WERI-Rb-1 (cell line): ENCODE measurements around the gene IFT57.
A peak's percentile ranks its signal among the peaks of the same experiment; 100 is the strongest.

Source experiments
- DNase-seq: peaks from one replicate; pipeline ENCODE4 v3.0.0-alpha.2; 2020
- H3K27ac ChIP-seq: fragments of 250-450 bp; sonication (Bioruptor Pico); 2 replicates; pipeline ENCODE4 v1.5.1; 2020; ENCODE audit warnings: mild to moderate bottlenecking, moderate library complexity
- H3K27me3 ChIP-seq: fragments of 250-450 bp; sonication (Bioruptor Pico); 2 replicates; pipeline ENCODE4 v1.5.1; 2021; ENCODE audit warnings: mild to moderate bottlenecking, low read depth, moderate library complexity; ENCODE audit not compliant: insufficient read depth, severe bottlenecking
- H3K36me3 ChIP-seq: fragments of 250-450 bp; sonication (Bioruptor Pico); 2 replicates; pipeline ENCODE4 v1.5.1; 2020; ENCODE audit warnings: mild to moderate bottlenecking, moderate library complexity
- H3K4me3 ChIP-seq: 2 replicates; pipeline ENCODE4 v1.5.1; 2011; ENCODE audit warnings: low read depth, mild to moderate bottlenecking, control low read depth, low read length
- H3K9me3 ChIP-seq: fragments of 250-450 bp; sonication (Bioruptor Pico); 2 replicates; pipeline ENCODE4 v1.5.1; 2021; ENCODE audit warnings: mild to moderate bottlenecking, moderate library complexity; ENCODE audit not compliant: severe bottlenecking
- CTCF ChIP-seq: IDR thresholded peaks from 2 replicates; pipeline ENCODE4 v1.5.1; 2011; ENCODE audit warnings: low read depth, mild to moderate bottlenecking, control low read depth, inconsistent platforms, low read length

IFT57 gene

DNA sequence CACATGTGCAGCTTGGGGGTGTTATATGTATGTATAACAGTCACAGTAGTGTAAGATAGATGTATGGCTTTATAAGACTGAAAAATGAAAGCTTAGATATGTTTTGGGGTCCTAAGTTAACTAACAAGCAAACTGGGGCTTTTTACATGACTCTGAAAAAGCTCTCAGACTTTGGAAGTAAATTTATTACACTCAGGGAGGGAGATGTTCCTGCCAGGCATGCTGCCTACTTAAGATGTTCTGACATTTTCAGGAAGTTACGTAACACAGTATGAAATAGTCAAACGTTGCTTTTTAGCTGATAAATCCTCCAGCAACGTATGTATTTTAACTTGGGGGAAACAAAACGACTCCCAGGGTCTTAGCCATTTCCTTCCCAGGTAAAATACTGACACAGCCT, 1.7 kb upstream of the IFT57 start:
- no peaks in the 10 kb centered on the region for H3K36me3 ChIP-seq
- no peak for DNase-seq
- H3K27ac ChIP-seq: peak overlapping the region; percentile 77
- TF ChIP-seq CTCF: no peak
- no peaks in the 10 kb centered on the region for H3K9me3 ChIP-seq
- H3K4me3 ChIP-seq: no peak overlapping the region
- no peaks in the 10 kb centered on the region for H3K27me3 ChIP-seq

GRCh38 chr3:108222853-108223565, 785 bp upstream of the IFT57 start:
- peak overlapping the region; percentile 77 for H3K27ac ChIP-seq
- H3K36me3 ChIP-seq: peaks cover 3% of the 10 kb centered on the region; the same call in 1 of the 2 replicates
- DNase-seq: no peak
- TF ChIP-seq CTCF: no peak
- H3K27me3 ChIP-seq: no peaks in the 10 kb centered on the region
- no peaks in the 10 kb centered on the region for H3K9me3 ChIP-seq
- peak overlapping the region; percentile 48 for H3K4me3 ChIP-seq

GRCh38 chr3:108221393-108221792, 831 bp downstream of the IFT57 start:
- no peak for DNase-seq
- H3K4me3 ChIP-seq: peak overlapping the region; percentile 69
- TF ChIP-seq CTCF: no peak
- no peaks in the 10 kb centered on the region for H3K27me3 ChIP-seq
- H3K9me3 ChIP-seq: no peaks in the 10 kb centered on the region
- peaks cover 4% of the 10 kb centered on the region; the same call in 1 of the 2 replicates for H3K36me3 ChIP-seq
- H3K27ac ChIP-seq: peak overlapping the region; percentile 61; the same call in 1 of the 2 replicates

- Histone ChIP-seq H3K4me3 (no peak overlapping the region), H3K36me3 (peaks cover 4% of the 10 kb centered on the region; the same call in 1 of the 2 replicates), H3K9me3 (no peaks in the 10 kb centered on the region), H3K27me3 (no peaks in the 10 kb centered on the region), H3K27ac (no peak overlapping the region)
- DNase-seq: no peak
- no peak for TF ChIP-seq CTCF
Observed at GRCh38 chr3:108219336-108219735, 2.9 kb downstream of the IFT57 start.

- no peak for TF ChIP-seq CTCF
- Histone ChIP-seq H3K27me3 (no peaks in the 10 kb centered on the region), H3K27ac (no peak overlapping the region), H3K4me3 (no peak overlapping the region), H3K9me3 (no peaks in the 10 kb centered on the region), H3K36me3 (peaks cover 4% of the 10 kb centered on the region; the same call in 1 of the 2 replicates)
- no peak for DNase-seq
Observed at GRCh38 chr3:108218811-108219210, 3.4 kb downstream of the IFT57 start.

GRCh38 chr3:108215871-108216270, 6.4 kb downstream of the IFT57 start:
- no peak overlapping the region for H3K4me3 ChIP-seq
- no peak for DNase-seq
- no peaks in the 10 kb centered on the region for H3K9me3 ChIP-seq
- H3K27ac ChIP-seq: no peak overlapping the region
- H3K36me3 ChIP-seq: peaks cover 19% of the 10 kb centered on the region
- no peak for TF ChIP-seq CTCF
- H3K27me3 ChIP-seq: no peaks in the 10 kb centered on the region
